Measurements from ENCODE around the gene DOK3. TPM values are rescaled to one million over a fixed set of nuclear protein-coding genes. Genes with fewer than 3 reads are reported as not detected.

Gene DOK3, protein sequence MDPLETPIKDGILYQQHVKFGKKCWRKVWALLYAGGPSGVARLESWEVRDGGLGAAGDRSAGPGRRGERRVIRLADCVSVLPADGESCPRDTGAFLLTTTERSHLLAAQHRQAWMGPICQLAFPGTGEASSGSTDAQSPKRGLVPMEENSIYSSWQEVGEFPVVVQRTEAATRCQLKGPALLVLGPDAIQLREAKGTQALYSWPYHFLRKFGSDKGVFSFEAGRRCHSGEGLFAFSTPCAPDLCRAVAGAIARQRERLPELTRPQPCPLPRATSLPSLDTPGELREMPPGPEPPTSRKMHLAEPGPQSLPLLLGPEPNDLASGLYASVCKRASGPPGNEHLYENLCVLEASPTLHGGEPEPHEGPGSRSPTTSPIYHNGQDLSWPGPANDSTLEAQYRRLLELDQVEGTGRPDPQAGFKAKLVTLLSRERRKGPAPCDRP
- total RNA-seq: 4.5 and 5.2 TPM in 2 replicates

DNA sequence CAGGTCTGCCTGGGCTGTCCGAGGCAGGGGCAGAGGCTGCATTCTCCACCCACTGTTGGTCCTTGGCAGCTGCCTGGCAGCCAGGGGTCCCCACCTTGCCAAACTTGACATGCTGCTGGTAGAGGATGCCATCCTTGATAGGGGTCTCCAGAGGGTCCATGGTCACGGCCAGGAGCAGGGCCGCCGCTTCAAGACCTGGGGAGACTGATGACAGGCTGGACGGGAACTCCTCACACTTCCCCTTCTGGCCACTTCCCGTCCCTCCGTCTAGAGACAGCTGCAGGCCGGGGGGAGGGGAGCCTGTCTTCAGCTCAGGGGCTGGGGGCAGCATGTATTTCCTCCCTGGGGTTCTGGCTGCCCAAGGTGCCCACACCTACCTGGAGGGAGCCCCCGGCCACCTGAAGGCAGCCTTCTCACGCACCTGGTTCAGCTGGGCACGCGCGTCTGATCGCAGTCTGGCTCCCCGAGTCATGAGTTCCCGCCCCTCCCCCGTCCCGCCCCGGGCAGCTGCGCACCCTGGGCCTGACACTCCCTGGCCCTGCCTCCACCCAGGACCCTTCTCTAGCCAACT, at the start of gene DOK3:
TSS of gene DOK3 (minus strand) at position 446 of the 571 bp plus-strand sequence. CDS start at position 160, 286 bp downstream.
- Mint-ChIP-seq H3K27ac (no peak within 1 kb of the TSS), H3K4me1 (peaks cover 6% of the 10 kb centered on the region), H3K9me3 (no peaks in the 10 kb centered on the region), H3K27me3 (no peaks in the 10 kb centered on the region), H3K4me3 (no peak within 1 kb of the TSS), H3K36me3 (ENCODE audit: low read depth) (peaks cover 34% of the 10 kb centered on the region)
- intact Hi-C loops (cut with micrococcal nuclease): no loop called here
- no peak for DNase-seq

DNA sequence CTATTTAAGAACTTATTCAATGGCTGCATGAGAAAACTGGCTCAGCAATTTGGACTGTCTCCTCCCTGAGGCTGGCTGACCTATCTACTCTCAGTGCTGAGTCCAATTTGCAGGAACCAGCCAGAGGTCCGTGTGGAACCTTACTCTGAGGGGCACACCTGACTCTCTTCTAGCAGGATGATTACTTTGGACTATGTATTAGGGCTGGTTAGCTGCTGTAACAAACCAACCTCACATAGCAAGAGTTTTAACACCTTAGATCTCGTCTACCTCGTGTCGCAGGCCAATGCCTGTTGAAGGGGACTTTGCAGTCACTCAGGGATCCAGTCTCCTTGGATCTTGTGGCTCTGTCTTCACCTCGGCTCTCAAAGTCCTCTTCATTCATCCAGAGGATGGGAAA, 48.2 kb upstream of the DOK3 start:
- DNase-seq: no peak
- Mint-ChIP-seq H3K9me3 (no peaks in the 10 kb centered on the region), H3K27ac (no peak overlapping the region), H3K36me3 (ENCODE audit: low read depth) (peaks cover 2% of the 10 kb centered on the region), H3K4me3 (no peak overlapping the region), H3K27me3 (no peaks in the 10 kb centered on the region), H3K4me1 (peaks cover 21% of the 10 kb centered on the region)
- intact Hi-C loops (cut with micrococcal nuclease): no loop called here

DNA sequence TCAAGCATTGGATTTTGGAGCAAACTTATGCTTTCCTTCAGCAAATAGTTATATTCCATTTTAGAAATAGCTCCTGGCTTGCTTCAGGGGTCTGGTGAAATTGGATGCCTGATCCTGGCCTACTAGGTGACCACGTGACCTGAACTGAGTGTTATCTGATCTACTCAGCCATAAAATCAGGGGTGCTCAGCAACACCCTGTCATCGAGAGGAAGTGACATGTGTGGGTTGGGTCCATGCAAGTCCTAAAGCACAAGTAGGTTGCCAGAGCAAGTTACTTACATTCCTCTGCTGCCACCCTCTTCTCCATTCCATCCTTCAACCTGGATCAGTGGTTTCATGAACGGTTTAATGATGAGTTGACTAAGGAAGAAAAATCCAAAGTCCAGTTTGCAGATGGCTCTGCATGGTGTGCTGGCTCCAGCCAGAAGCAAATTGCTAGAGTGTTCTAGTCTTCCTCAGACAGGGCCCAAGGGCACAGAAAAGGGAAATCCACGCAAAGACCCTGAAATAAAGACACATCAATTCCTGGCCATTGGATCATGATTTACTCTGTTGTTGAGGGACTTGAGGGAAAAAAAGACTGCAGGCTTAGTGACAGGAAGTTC, 47.5 kb upstream of the DOK3 start:
- Mint-ChIP-seq H3K4me3 (no peak overlapping the region), H3K27ac (no peak overlapping the region), H3K4me1 (peaks cover 27% of the 10 kb centered on the region), H3K36me3 (ENCODE audit: low read depth) (peaks cover 6% of the 10 kb centered on the region), H3K9me3 (no peaks in the 10 kb centered on the region), H3K27me3 (no peaks in the 10 kb centered on the region)
- peak; percentile 77 for DNase-seq
- intact Hi-C loops (cut with micrococcal nuclease): no loop called here

DNA sequence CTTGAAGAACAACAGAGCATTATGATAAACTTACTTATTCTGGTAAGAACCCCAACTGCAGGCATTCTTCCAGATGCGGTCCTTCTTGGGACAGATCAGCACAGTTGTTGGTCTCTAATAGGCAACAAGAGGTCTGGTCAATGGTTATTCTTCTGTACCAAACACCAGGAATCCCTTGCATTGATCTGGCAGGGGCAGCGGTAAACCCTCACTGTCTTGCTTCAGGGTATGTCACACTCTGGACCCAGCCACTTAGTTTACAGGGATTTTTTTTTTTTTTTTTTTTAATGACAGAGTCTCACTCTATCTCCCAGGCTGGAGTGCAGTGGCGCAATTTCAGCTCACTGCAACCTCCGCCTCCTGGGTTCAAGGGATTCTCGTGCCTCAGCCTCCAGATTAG, 46.0 kb upstream of the DOK3 start:
- intact Hi-C loops (cut with micrococcal nuclease): loop anchor here (2.0 kb wide), 1 partner anchor 37 kb away; the partner anchor contains the start of gene TMED9
- H3K4me3 Mint-ChIP-seq: no peak overlapping the region

DNA sequence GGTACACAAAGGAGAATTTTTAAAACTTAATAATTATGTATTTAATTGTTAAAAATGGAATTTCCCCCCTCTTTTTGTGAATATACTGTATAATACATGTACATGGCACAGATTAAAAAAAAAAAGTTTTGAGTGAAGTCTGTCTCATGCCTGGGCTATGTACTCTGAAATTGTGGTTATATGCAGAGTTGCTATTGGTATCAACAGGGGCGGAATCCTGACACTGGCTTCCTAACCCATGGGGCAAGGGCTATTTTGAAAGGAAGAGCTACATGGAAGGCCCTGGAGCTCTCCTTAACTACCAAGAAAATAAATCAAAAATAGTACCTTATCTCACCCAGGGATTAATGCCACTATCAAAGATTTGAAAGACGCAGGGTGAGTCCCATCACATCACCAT, 45.6 kb upstream of the DOK3 start:
- Mint-ChIP-seq H3K27me3 (no peaks in the 10 kb centered on the region), H3K36me3 (ENCODE audit: low read depth) (peaks cover 10% of the 10 kb centered on the region), H3K9me3 (no peaks in the 10 kb centered on the region), H3K4me1 (peaks cover 31% of the 10 kb centered on the region), H3K27ac (peak overlapping the region; percentile 47), H3K4me3 (peak overlapping the region; percentile 88)
- intact Hi-C loops (cut with micrococcal nuclease): loop anchor here (2.0 kb wide), 1 partner anchor 38 kb away; the partner anchor contains the start of gene TMED9
- no peak for DNase-seq

More for the DNA sequence above, 46.0 kb upstream of the DOK3 start:
- no peak for DNase-seq
- Mint-ChIP-seq H3K4me1 (peaks cover 31% of the 10 kb centered on the region), H3K9me3 (no peaks in the 10 kb centered on the region), H3K27me3 (no peaks in the 10 kb centered on the region), H3K27ac (no peak overlapping the region), H3K36me3 (ENCODE audit: low read depth) (peaks cover 10% of the 10 kb centered on the region)

DNA sequence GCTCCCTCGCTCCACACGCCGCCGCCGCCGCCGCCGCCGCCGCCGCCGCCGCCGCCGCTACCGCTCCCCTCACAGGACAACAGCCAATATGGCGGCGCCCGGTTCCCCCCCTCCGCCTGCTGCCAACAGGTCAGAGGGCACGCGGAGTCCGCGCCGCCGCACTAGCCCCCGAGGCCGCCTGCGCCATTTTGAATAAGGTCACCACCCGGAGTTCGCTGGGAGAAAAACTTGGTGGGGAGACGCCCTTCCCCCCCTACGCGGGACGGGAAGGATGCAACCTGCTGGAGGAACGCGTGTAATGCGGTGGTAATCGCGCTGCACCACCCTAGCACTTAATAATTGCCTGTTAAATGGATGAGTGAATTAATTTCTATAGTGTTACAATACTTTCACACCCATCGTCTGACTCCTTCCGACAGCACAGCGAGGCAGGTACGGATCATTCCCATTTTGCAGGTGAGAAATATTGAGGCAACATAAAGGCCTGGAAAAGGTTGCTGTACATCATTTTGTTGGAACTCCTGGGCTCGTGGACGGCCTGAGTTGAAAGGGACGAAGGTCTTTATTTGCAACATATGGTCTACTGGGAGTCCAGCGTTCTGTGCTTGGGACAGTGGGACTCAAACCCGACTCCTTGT, 45.0 kb upstream of the DOK3 start, which contains the start of gene FAM193B:
TSS of gene FAM193B (minus strand) at position 90 of the 638 bp plus-strand sequence. CDS start 105 bp downstream, outside the sequence.
- peak within 1 kb of the TSS; percentile 79 for H3K27ac Mint-ChIP-seq

DNA sequence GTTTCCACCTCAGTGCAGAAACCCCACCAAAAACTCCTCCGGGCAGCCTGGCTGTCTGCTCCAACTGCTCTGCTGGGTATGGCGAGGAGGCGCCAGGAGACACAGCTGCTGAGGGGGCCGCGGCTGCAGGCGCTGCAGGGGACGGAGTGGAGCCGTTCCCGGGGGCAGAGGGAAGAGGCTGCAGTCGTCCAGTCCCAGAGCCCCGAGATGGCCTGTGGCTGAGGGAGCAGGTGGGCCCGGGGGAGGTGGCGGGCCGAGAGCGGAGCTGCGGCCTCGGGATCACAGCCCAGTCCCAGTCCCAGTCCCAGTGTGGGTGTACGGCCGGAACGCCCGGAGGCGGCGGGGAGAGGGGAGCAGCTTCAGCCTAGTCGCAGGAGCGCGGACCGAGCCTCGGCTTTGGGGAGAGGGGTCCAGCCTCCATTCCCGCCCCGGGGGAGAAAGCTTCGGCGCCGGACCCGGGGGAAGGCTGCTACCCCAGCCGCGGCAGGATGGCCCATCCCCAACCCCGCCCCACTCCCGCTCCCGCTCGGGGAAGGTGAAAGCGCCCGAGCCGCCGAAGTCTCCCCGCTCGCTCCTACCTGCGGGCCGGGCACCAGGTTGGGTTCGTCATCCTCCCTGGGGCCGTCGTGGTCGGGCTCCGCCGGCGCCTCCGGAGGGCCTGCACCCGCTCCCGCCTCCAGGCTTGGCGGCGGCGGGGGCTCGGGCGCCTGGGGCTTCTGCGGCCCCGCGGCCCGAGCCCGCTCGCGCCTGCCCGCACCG, 44.2 kb upstream of the DOK3 start:
- peak; percentile 84 for DNase-seq
- peak overlapping the region; percentile 48 for H3K27ac Mint-ChIP-seq
- H3K4me3 Mint-ChIP-seq: peak overlapping the region; percentile 82
- no peaks in the 10 kb centered on the region for H3K27me3 Mint-ChIP-seq
- H3K4me1 Mint-ChIP-seq: peaks cover 31% of the 10 kb centered on the region
- no peaks in the 10 kb centered on the region for H3K9me3 Mint-ChIP-seq
- H3K36me3 Mint-ChIP-seq (ENCODE audit: low read depth): peaks cover 10% of the 10 kb centered on the region
- intact Hi-C loops (cut with micrococcal nuclease): loop anchor here (2.0 to 5.0 kb wide), 2 partner anchors 37 to 39 kb away; partner anchors contain the start of genes DDX41 and TMED9

More for the DNA sequence above, 45.0 kb upstream of the DOK3 start, which contains the start of gene FAM193B:
- peaks cover 31% of the 10 kb centered on the region for H3K4me1 Mint-ChIP-seq
- no peaks in the 10 kb centered on the region for H3K9me3 Mint-ChIP-seq
- peaks cover 10% of the 10 kb centered on the region for H3K36me3 Mint-ChIP-seq (ENCODE audit: low read depth)
- peak; percentile 99 for DNase-seq
- no peaks in the 10 kb centered on the region for H3K27me3 Mint-ChIP-seq
- peak within 1 kb of the TSS; percentile 88 for H3K4me3 Mint-ChIP-seq
- intact Hi-C loops (cut with micrococcal nuclease): loop anchor here (2.0 to 5.0 kb wide), 2 partner anchors 37 to 38 kb away; partner anchors contain the start of genes DDX41 and TMED9

DNA sequence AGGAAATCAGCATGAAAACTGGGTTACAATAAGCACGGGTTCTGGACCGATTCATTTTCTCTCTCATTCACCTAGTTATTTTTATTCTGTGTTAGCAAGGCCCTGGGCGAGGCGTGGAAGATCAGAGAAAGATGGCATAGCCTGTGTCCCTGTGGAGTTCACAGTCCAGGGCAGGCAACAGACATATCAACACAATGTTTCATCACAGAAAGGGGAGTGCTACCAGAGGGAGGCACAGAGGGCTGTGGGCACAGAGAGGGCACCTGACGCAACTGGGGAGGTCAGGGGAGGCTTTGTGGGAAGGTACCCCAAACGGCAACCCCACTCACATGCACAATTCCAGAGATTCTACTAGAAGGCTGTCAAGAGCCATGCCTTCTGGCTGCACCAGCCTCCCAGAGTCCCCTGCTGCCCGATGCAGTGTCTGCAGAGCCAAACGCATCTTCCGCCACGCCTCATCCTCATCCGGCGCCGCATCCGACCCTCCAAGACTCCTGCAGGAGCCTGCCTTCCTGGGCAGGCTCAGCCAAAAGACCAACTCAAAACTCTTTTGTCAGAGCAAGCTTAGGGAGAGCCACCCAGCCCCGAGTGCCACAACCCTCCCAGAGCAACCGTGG, 43.3 kb upstream of the DOK3 start:
- Mint-ChIP-seq H3K4me1 (peaks cover 34% of the 10 kb centered on the region), H3K36me3 (ENCODE audit: low read depth) (peaks cover 10% of the 10 kb centered on the region), H3K27me3 (no peaks in the 10 kb centered on the region), H3K9me3 (no peaks in the 10 kb centered on the region), H3K27ac (peak overlapping the region; percentile 56), H3K4me3 (peak overlapping the region; percentile 82)
- no peak for DNase-seq
- intact Hi-C loops (cut with micrococcal nuclease): loop anchor here (5.0 kb wide), 1 partner anchor 36 kb away; the partner anchor contains the start of gene DDX41

DNA sequence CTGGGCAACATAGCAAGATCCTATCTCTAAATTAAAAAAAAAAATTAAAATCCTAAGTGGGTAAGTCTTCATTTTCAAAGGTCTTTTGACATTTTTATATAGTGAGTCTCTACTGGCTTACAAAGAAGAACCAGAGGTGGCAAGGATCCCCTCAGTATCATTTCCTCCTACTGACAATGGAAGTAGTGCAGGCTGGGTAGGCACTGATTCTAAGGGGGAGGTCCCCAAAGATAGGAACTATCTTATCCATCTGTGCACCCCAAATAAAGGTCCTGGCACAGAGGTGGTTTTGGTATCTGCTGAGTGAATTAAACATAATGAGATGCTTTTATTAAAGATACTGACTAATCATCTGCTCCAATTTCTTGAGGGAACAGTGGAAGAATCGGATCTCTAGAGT, 40.5 kb upstream of the DOK3 start:
- intact Hi-C loops (cut with micrococcal nuclease): loop anchor here (5.0 kb wide), 1 partner anchor 33 kb away; the partner anchor contains the start of gene DDX41
- no peak for DNase-seq
- Mint-ChIP-seq H3K27ac (no peak overlapping the region), H3K36me3 (ENCODE audit: low read depth) (peaks cover 18% of the 10 kb centered on the region), H3K4me1 (peaks cover 28% of the 10 kb centered on the region), H3K4me3 (no peak overlapping the region), H3K27me3 (no peaks in the 10 kb centered on the region), H3K9me3 (no peaks in the 10 kb centered on the region)

DNA sequence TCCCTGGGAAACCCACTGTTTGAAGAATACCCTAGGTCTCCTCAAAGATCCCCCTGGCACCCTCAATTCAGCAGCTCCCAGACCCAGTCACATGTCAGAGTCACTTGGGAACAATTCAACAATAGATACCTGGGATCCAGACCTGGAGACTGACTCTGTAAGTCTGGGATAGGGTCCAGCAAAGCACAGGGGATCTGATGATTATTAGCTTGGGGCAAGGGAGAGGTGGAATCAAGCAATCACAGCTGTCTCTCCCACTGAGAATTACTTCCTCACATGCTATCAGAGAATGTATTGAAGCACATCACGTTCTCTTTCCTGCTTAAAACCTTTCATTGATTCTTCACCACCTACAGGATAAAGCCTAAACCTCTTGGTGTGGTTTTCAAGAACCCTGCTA, 38.9 kb upstream of the DOK3 start:
- H3K4me1 Mint-ChIP-seq: peaks cover 21% of the 10 kb centered on the region
- no peak overlapping the region for H3K4me3 Mint-ChIP-seq
- peaks cover 21% of the 10 kb centered on the region for H3K36me3 Mint-ChIP-seq (ENCODE audit: low read depth)
- DNase-seq: no peak
- H3K27me3 Mint-ChIP-seq: no peaks in the 10 kb centered on the region
- H3K9me3 Mint-ChIP-seq: no peaks in the 10 kb centered on the region
- intact Hi-C loops (cut with micrococcal nuclease): no loop called here
- no peak overlapping the region for H3K27ac Mint-ChIP-seq

DNA sequence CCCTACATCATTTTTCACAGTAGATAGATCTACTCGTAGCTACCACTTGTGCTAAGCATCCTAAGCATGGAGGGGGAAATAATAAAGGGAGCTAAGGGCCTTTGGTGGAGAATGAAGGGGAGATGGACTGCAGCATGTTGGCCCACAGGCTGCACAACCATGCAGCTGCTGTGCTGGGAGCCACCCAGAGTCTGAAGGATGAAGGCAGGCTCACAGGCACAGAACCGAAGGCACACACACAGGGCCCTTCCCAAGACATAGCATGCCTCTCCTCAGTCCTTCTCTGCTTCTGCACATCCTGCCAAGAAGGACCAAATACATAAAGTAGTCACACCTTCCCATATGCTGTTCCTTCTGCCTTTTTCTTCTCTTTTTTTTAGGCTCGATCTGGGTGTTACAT, 38.1 kb upstream of the DOK3 start:
- H3K27ac Mint-ChIP-seq: no peak overlapping the region
- H3K36me3 Mint-ChIP-seq (ENCODE audit: low read depth): peaks cover 18% of the 10 kb centered on the region
- DNase-seq: no peak
- no peaks in the 10 kb centered on the region for H3K9me3 Mint-ChIP-seq
- no peak overlapping the region for H3K4me3 Mint-ChIP-seq
- H3K27me3 Mint-ChIP-seq: no peaks in the 10 kb centered on the region
- intact Hi-C loops (cut with micrococcal nuclease): no loop called here
- H3K4me1 Mint-ChIP-seq: peaks cover 17% of the 10 kb centered on the region

DNA sequence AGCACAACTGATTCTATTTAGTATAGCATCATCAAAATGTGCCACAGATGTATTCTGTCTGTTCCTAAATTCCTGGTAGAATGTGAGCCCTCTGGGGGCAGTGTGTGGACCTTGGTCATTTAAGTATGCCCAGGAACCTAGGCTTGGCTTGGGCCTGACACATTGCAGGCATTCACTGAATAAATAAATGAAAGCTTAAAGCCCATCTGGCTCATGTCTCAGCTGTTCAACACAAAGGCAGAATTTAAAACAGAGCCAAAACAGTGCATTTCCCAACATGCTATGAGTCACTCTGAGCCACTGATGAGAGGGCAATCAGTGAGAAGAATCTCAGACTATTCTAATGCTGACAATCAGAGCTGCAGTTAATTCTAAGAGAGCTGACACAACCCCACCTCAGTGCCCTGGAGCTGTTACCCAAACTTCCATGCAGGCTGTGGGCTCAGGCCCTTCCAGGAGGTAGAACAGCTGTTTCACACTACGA, 36.7 kb upstream of the DOK3 start:
- intact Hi-C loops (cut with micrococcal nuclease): no loop called here
- Mint-ChIP-seq H3K27ac (no peak overlapping the region), H3K9me3 (no peaks in the 10 kb centered on the region), H3K27me3 (no peaks in the 10 kb centered on the region), H3K4me1 (peaks cover 11% of the 10 kb centered on the region), H3K4me3 (no peak overlapping the region), H3K36me3 (ENCODE audit: low read depth) (peaks cover 15% of the 10 kb centered on the region)
- no peak for DNase-seq
